RCC 7860 (cell line): ENCODE measurements around the gene RGS12.

ENCODE experiments used
- DNase-seq: peaks from one replicate; pipeline ENCODE4 v3.0.0-alpha.2; 2015; ENCODE audit warnings: low spot score
- FAIRE-seq: peaks from 2 replicates; lab custom pipeline; 2012; peaks lifted over from hg19 to GRCh38; lab: Jason Lieb, UNC

RGS12 gene, protein sequence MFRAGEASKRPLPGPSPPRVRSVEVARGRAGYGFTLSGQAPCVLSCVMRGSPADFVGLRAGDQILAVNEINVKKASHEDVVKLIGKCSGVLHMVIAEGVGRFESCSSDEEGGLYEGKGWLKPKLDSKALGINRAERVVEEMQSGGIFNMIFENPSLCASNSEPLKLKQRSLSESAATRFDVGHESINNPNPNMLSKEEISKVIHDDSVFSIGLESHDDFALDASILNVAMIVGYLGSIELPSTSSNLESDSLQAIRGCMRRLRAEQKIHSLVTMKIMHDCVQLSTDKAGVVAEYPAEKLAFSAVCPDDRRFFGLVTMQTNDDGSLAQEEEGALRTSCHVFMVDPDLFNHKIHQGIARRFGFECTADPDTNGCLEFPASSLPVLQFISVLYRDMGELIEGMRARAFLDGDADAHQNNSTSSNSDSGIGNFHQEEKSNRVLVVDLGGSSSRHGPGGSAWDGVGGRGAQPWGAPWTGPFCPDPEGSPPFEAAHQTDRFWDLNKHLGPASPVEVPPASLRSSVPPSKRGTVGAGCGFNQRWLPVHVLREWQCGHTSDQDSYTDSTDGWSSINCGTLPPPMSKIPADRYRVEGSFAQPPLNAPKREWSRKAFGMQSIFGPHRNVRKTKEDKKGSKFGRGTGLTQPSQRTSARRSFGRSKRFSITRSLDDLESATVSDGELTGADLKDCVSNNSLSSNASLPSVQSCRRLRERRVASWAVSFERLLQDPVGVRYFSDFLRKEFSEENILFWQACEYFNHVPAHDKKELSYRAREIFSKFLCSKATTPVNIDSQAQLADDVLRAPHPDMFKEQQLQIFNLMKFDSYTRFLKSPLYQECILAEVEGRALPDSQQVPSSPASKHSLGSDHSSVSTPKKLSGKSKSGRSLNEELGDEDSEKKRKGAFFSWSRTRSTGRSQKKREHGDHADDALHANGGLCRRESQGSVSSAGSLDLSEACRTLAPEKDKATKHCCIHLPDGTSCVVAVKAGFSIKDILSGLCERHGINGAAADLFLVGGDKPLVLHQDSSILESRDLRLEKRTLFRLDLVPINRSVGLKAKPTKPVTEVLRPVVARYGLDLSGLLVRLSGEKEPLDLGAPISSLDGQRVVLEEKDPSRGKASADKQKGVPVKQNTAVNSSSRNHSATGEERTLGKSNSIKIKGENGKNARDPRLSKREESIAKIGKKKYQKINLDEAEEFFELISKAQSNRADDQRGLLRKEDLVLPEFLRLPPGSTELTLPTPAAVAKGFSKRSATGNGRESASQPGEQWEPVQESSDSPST (N-terminal part only)

DNA sequence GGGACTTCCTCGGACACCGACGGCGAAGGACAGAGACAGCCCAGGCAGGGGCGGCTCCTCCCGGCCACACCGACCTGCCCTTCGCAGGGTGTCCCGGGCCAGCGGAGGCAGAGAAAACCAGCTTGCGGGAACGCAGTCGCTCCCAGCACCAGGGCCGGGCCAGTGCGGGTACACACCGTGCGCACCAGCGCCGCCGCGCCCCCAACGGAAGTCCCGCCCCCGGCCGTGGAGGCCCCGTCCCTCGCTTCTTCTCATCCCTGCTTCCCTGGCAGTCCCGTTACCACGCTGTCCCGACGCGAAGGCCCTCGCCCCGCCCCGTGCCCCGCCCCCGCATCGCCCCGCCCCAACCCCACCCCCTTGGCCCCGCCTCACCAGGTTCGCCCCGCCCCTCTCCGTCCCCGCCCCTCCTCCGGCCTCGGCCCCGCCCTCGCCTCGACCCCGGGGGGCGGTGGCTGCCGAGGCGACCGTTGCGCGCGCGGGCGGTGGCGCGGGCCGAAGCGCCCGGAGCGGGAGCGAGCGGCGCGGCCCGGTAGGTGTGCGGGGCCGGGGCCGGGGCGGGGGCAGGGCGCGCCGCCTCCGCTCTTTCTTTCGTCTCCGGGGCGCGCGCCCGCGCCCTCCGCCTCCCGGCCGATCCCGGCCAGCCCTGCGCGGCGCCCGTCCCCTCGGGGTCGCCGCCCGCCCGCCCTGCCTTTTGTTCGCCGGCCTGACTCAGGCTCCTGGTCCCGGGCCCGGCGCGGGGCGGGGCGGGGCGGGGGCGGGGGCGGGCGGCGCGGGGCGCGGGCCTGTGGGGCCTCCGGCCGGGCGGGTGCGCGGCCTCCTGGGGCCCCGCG lies at the start of gene RGS12:
RGS12 (plus strand) TSS at position 451 of the 830 bp plus-strand sequence. CDS start 23,150 bp downstream, outside the sequence.
- peak; percentile 88 for DNase-seq
- FAIRE-seq, result no peak

DNA sequence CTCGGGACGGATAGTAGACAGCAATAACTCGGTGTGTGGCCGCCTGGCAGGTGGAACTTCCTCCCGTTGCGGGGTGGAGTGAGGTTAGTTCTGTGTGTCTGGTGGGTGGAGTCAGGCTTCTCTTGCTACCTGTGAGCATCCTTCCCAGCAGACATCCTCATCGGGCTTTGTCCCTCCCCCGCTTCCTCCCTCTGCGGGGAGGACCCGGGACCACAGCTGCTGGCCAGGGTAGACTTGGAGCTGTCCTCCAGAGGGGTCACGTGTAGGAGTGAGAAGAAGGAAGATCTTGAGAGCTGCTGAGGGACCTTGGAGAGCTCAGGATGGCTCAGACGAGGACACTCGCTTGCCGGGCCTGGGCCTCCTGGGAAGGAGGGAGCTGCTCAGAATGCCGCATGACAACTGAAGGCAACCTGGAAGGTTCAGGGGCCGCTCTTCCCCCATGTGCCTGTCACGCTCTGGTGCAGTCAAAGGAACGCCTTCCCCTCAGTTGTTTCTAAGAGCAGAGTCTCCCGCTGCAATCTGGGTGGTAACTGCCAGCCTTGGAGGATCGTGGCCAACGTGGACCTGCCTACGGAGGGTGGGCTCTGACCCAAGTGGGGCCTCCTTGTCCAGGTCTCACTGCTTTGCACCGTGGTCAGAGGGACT lies 49.6 kb upstream of the RGS12 start:
- no peak for FAIRE-seq
- DNase-seq, result no peak

GRCh38 chr4:3244002-3244401 lies 48.8 kb upstream of the RGS12 start:
- DNase-seq, result no peak
- FAIRE-seq, result no peak

DNA sequence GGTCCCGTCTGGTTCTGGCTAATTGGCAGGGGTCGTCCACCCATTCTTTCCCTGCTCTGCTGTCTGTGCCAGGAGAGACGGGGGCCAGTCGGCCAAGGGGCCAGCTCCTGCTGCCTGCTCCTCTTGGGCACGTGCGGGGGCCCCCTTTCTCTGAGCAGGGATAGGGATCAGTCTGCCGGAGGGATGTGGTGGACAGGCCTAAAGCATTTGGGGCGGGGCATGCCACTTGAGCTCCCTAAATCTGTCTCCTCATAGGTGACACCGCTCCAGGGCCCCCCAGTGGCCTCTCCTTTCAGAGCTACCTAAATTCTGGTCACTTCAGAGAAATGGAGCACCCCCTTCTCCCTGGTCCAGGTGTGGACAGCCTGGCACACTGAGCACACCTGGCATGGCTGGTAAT lies 48.1 kb upstream of the RGS12 start:
- DNase-seq, result no peak
- no peak for FAIRE-seq

- FAIRE-seq, result no peak
- no peak for DNase-seq
Observed at GRCh38 chr4:3245676-3246075, 47.1 kb upstream of the RGS12 start.

DNA sequence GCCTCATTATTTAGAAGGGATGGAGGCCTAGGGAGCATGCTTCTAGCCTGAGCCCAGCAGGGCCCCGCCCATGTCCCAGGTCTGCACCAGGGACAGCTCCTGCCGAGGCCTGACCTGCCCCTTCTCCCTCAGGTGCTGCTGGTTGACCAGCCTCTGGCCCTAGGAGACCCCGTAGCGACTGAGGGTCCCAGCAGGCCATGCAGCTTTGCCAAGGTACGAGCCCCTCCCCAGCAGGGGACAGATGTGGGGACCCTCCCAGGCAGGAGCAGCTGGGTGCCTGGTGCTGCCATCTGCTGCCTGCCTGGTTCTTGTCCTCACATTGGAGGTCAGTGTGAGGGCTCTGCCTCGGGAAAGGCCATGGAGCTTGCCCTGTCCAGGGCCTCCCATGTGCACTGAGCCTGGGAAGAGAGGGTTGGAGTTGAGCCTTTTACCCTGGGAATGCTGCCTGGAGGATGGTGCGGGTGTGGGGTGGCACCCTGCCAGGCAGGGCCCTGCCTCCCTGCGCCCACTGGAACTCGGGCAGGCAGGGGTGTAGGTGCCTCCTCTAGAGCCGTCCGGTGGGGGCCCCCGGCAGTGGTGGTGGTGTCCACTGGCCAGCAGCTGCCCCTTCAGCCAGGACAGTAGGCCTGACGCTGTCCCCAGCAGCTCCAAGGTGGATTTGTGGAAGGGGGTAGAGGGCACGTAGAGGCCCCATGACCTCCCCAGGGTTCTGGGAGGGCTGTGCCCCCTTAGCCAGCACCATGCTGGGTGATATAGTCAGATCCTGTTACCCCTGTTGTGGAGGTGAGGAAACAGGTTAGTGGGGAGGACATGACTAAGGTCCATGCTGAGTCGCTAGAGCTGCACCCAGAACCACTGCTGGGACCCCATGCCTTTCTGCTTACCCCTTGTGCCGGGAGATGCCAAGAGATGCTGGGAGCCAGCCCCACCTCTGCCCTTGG lies 46.1 kb upstream of the RGS12 start:
- DNase-seq (no peak), FAIRE-seq (no peak)

- FAIRE-seq, result no peak
- no peak for DNase-seq
Observed at GRCh38 chr4:3247399-3248177, 45.2 kb upstream of the RGS12 start.

DNA sequence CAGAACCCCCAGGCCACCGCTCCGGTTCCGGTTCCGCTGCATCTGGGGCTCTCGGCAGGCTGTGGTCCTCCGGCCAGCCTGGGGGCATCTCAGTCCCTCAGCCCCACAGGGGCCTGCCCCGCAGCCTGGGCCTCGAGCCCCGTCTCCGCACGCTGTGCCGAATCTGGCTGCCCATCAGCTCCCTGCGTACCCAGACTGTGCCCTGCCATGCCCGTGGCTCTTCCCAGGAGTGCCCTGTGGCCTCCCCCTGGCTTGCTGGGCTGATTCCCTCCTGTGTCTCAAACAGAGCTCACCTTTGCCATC lies 44.7 kb upstream of the RGS12 start:
- no peak for DNase-seq
- no peak for FAIRE-seq

- FAIRE-seq (no peak), DNase-seq (no peak)
Observed at GRCh38 chr4:3248811-3249661, 43.8 kb upstream of the RGS12 start, which contains the start of gene MSANTD1. MSANTD1 (plus strand) TSS chr4:3249159; CDS start chr4:3249223, 64 bp downstream.

DNA sequence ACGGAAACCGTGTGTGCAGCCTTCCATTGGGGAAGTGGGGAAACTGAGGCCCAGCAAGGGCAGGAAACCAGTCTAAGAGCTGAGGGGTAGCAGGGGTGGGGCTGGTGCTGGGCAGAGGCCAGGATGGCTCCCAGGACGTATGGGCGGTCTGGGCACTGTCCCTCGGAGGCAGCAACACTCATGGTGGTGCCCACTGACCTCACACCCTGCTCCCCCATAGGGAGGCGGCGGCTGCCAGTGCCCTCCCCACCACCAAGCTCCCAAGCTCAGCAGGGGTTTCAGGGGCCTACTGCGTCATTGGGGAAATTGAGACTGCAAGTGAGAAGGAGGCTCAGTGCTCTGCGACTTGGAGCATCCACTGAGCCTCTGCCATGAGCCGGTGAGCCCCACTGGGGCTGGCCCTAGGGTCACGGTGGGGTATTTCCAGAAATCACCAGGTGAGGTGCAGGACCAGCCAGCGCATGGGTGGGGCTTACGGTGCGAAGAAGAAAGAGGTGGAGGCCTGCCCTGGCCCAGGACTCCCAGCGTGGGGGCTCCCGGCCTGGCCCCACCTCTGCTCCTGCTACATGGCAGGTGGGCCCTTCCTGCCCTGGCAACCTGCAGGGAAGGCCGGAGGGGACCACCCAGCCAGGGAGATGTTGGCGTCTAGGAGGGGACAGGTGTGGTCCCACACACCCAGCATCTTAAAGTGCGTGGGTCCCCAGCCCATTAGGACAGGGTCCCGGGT lies 42.9 kb upstream of the RGS12 start:
- no peak for DNase-seq
- FAIRE-seq, result no peak

DNA sequence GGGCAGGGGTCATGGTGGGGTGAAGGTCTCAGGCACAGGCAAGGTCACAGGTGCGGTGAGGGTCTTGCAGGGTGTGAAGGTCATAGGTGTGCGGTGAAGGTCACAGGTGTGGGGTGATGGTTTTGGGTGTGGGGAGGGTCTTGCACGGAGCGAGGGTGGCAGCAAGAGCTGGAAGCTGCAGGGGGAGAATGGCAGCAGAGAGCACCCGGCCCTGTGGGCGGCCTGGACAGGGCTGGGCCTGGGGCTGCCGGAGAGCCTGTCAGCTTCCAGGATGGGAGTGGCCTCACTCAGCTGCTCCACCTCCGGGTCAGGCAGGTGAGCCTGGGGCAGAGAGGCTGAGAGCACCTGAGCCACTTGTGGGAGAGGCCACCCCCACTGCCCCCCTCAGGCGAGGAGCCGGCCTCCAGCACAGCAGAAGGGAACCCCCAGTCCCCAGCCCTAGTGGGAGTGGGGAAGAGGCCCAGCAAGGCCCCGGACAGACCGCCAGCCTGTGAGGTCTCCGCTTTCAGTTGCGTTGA lies 42.3 kb upstream of the RGS12 start:
- DNase-seq, result no peak
- no peak for FAIRE-seq

DNA sequence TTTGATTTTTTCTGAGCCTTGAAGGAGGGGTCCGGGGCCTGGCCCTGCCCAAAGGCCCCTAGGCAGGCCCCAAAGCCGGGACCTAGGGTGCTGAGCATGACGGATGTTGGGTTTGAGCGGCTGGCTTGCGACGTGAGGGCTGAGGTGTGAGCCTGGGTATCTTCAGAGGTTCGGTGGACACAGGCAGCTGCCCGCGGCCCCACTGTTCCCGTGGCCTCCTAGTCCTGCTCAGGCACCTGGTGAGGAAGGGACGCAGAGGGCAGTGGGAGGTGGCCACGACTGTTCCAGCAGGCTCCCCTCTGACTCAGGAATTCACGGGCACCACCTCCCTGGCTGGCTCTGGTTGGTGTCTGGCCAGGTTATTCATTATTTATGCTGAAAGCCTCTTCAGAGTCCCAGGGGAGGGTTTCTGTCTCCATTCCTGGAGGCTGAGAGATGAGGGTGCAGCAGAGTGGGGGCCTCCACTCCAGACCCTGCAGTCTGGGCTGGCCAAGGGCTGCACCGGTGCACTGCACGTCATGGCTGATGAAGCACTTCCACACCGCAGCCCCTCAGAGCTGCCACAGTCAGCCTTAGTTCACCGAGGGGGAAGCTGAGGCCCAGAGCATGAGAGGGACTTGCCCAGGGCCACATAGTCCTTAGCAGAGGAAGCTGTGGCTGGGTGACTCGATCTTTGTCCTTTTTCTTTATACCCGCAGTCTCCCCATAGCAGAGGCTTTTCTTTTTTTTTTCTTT lies 41.7 kb upstream of the RGS12 start:
- DNase-seq, result peak; percentile 23
- no peak for FAIRE-seq

DNA sequence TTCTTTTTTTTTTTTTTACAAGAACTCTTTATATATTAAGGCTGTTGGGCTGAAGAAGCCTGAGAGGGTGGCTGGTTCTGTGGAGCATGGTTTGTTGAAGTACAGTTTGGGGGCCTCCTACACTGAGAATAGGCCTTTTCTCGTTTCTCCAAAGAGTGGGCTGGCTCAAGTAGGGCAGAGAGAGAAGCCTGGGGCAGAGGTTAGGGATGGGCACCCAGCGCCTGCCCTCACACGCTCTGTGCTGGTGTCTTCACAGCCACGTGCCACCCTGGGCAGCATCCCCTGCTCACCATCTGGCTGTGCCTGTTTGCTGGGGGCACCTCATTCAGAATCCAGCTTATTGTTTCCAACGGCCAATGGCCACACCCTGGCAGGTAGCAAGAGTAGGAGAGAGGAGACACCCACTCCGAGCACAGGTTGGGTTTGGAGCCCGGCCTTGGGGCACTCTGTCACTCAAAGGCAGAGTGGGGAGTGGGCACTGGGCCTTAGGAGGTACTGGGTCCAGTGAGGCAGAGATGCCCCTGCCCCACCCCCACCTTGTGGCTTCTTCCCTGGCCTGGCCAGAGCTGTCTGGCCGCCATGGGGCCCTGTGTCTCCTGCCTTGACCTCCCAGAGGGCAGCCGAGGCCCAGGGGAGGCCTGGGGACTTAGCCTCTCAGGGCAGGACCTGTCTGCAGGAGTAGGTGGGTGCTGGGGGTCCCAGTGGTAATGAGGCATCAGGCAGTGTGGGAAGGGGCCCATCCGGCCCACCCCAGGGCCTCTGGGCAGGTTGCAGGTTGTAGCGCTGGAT lies 40.9 kb upstream of the RGS12 start:
- DNase-seq (no peak), FAIRE-seq (no peak)

DNA sequence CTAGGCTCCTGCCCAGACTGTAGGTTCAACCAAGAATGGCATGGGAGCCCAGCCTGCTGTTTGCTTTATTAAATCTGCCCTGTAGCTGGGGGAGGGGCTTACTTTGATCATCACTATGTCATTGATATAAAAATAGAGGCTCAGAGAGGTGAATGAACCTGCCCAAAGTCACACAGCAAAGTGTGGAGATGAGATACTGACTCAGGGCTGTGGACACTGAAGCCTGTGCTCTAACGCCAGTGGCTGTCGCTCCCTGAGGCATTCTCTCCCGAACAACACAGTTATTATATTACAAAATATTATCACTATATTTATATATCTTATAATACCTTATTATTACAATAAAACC lies 40.4 kb upstream of the RGS12 start:
- FAIRE-seq (no peak), DNase-seq (no peak)
